Osteoblast (primary cell): ENCODE measurements around the gene AP3S1. TPM values are rescaled to one million over a fixed set of nuclear protein-coding genes. Genes with fewer than 3 reads are reported as not detected.

ENCODE experiments used
- DNase-seq: peaks from one replicate; pipeline ENCODE4 v3.0.0; 2011; ENCODE audit warnings: low spot score, mixed read lengths; ENCODE audit not compliant: insufficient read length; ENCODE audit errors: missing footprints
- H2AFZ ChIP-seq: 2 replicates; pipeline ENCODE4 v1.6.0; 2011; ENCODE audit warnings: mild to moderate bottlenecking, low read length
- H3K27ac ChIP-seq: 2 replicates; pipeline ENCODE4 v1.5.1; 2011; ENCODE audit warnings: mild to moderate bottlenecking, low read depth, low read length, moderate library complexity
- H3K27me3 ChIP-seq: 2 replicates; pipeline ENCODE4 v1.6.0; 2012; ENCODE audit warnings: mild to moderate bottlenecking, control low read depth, inconsistent platforms, low read length, moderate library complexity; ENCODE audit not compliant: insufficient read depth
- H3K36me3 ChIP-seq: 2 replicates; pipeline ENCODE4 v1.5.1; 2011; ENCODE audit warnings: mild to moderate bottlenecking, low read length, control low read depth, moderate library complexity; ENCODE audit not compliant: insufficient read depth
- H3K4me1 ChIP-seq: 2 replicates; pipeline ENCODE4 v1.5.1; 2011; ENCODE audit warnings: mild to moderate bottlenecking, low read length, control low read depth, moderate library complexity; ENCODE audit not compliant: insufficient read depth
- H3K4me2 ChIP-seq: 2 replicates; pipeline ENCODE4 v1.6.0; 2011; ENCODE audit warnings: mild to moderate bottlenecking, low read length; ENCODE audit not compliant: insufficient read depth
- H3K4me3 ChIP-seq: fragments of 200-600 bp; sonication (generic); 3 replicates; pipeline ENCODE4 v1.5.1; 2012; ENCODE audit warnings: mild to moderate bottlenecking, low read length, inconsistent platforms; ENCODE audit not compliant: insufficient read depth
- H3K79me2 ChIP-seq: 2 replicates; pipeline ENCODE4 v1.6.0; 2012; ENCODE audit warnings: mild to moderate bottlenecking, low read length, control low read depth, inconsistent platforms; ENCODE audit not compliant: insufficient read depth
- H3K9me3 ChIP-seq: 2 replicates; pipeline ENCODE4 v1.5.1; 2011; ENCODE audit warnings: low read depth, low read length, control low read depth
- H4K20me1 ChIP-seq: 2 replicates; pipeline ENCODE4 v1.6.0; 2012; ENCODE audit warnings: mild to moderate bottlenecking, low read length, control low read depth; ENCODE audit not compliant: insufficient read depth
- CTCF ChIP-seq: IDR thresholded peaks from 2 replicates; pipeline ENCODE4 v1.5.1; 2011; ENCODE audit warnings: mild to moderate bottlenecking, low read depth, low read length, moderate library complexity; ENCODE audit errors: extremely low read depth
- total RNA-seq: library from RNA; depleted of rRNA; stranded (reverse); fragments of >200 nt; gene quantifications from 2 replicates; pipeline ENCODE4 v1.2.3, GENCODE V29; 2012

AP3S1 gene
- total RNA-seq, 1 donor: 109 TPM

GRCh38 chr5:115859378-115859777 lies 17.6 kb downstream of the AP3S1 start:
- Histone ChIP-seq H2AFZ (no peak overlapping the region), H4K20me1 (peaks cover 45% of the 10 kb centered on the region), H3K9me3 (no peaks in the 10 kb centered on the region), H3K4me2 (no peak overlapping the region), H3K4me1 (peaks cover 20% of the 10 kb centered on the region), H3K27me3 (no peaks in the 10 kb centered on the region), H3K79me2 (peaks cover 90% of the 10 kb centered on the region), H3K36me3 (no peaks in the 10 kb centered on the region), H3K4me3 (no peak overlapping the region), H3K27ac (no peak overlapping the region)
- TF ChIP-seq CTCF: no peak
- peak; percentile 15 for DNase-seq

GRCh38 chr5:115869256-115869795 lies 27.6 kb downstream of the AP3S1 start:
- H3K79me2 ChIP-seq: peaks cover 21% of the 10 kb centered on the region

GRCh38 chr5:115872447-115872846 lies 30.7 kb downstream of the AP3S1 start:
- Histone ChIP-seq H4K20me1 (peaks cover 6% of the 10 kb centered on the region), H2AFZ (no peak overlapping the region), H3K27me3 (no peaks in the 10 kb centered on the region), H3K27ac (no peak overlapping the region), H3K4me1 (peaks cover 11% of the 10 kb centered on the region), H3K4me3 (no peak overlapping the region), H3K79me2 (peaks cover 10% of the 10 kb centered on the region), H3K9me3 (no peaks in the 10 kb centered on the region), H3K36me3 (peaks cover 7% of the 10 kb centered on the region), H3K4me2 (no peak overlapping the region)
- no peak for DNase-seq
- TF ChIP-seq CTCF: no peak

More at GRCh38 chr5:115869256-115869795, 27.6 kb downstream of the AP3S1 start:
- H3K27me3 ChIP-seq: no peaks in the 10 kb centered on the region
- H3K4me1 ChIP-seq: peaks cover 11% of the 10 kb centered on the region
- H3K4me3 ChIP-seq: no peak overlapping the region
- H2AFZ ChIP-seq: no peak overlapping the region
- DNase-seq: peak; percentile 15
- H3K36me3 ChIP-seq: peaks cover 7% of the 10 kb centered on the region
- H3K9me3 ChIP-seq: no peaks in the 10 kb centered on the region
- no peak for TF ChIP-seq CTCF
- H4K20me1 ChIP-seq: peaks cover 10% of the 10 kb centered on the region
- no peak overlapping the region for H3K4me2 ChIP-seq
- H3K27ac ChIP-seq: no peak overlapping the region

- no peak for TF ChIP-seq CTCF
- no peaks in the 10 kb centered on the region for H3K27me3 ChIP-seq
- peaks cover 6% of the 10 kb centered on the region for H4K20me1 ChIP-seq
- no peak overlapping the region for H3K4me3 ChIP-seq
- H3K9me3 ChIP-seq: no peaks in the 10 kb centered on the region
- no peak overlapping the region for H3K27ac ChIP-seq
- peaks cover 14% of the 10 kb centered on the region for H3K79me2 ChIP-seq
- H3K4me1 ChIP-seq: peaks cover 11% of the 10 kb centered on the region
- peak; percentile 32 for DNase-seq
- no peak overlapping the region for H2AFZ ChIP-seq
- H3K4me2 ChIP-seq: peak overlapping the region; percentile 25
- H3K36me3 ChIP-seq: peaks cover 7% of the 10 kb centered on the region
These were observed 31.7 kb downstream of the AP3S1 start for GRCh38 chr5:115873392-115873791.
